ENCODE results near the gene HOPX. TPM values are rescaled to one million over a fixed set of nuclear protein-coding genes. Genes with fewer than 3 reads are reported as not detected.

HOPX gene
- total RNA-seq = 0.37 and 2.2 TPM in 2 replicates

GRCh38 chr4:56681158-56681852 is at the start of gene HOPX:
HOPX (minus strand) TSS chr4:56681296; CDS start chr4:56657816, 23,480 bp downstream.

Other genes starting within 250 kb of the HOPX start
- 26.5 and 27.6 TPM in 2 replicates for gene PPAT, start 245.7 kb downstream of the HOPX start, total RNA-seq
- 54.5 and 99.8 TPM in 2 replicates for gene PAICS, start 245.0 kb downstream of the HOPX start, total RNA-seq
- 67.1 and 124 TPM in 2 replicates for gene SRP72, start 213.7 kb downstream of the HOPX start, total RNA-seq
- gene ARL9, start 175.5 kb downstream of the HOPX start, total RNA-seq = under 0.01 and 0.44 TPM in 2 replicates
- gene SPINK2, start 140.4 kb upstream of the HOPX start, total RNA-seq = not detected in 2 replicates
- 34.0 and 35.9 TPM in 2 replicates for gene REST, start 226.6 kb upstream of the HOPX start, total RNA-seq